H1 (cell line): ENCODE results near the gene CITED1. TPM values are rescaled to one million over a fixed set of nuclear protein-coding genes. Genes with fewer than 3 reads are reported as not detected.

ENCODE experiments used
- CTCF ChIA-PET: fragments of 300-600 bp; sonication (Branson Sonifier 250); formaldehyde crosslinking; loops from one replicate; lab custom pipeline; 2021; ENCODE audit not compliant: partially characterized antibody; lab: Charles Lee
- POLR2A ChIA-PET: fragments of 300-600 bp; sonication (Branson Sonifier 250); formaldehyde crosslinking; loops from one replicate; lab custom pipeline; 2021; ENCODE audit warnings: inconsistent platforms; ENCODE audit not compliant: partially characterized antibody; lab: Charles Lee
- DNase-seq, 2 experiments: peaks; one replicate each; pipeline versions ENCODE4 v3.0.0 to v3.0.0-alpha.2; 2010 to 2022; ENCODE audit warnings: low spot score in 2 of 2, low read depth in 1 of 2, mixed read lengths in 1 of 2
- FAIRE-seq: peaks from 2 replicates; lab custom pipeline; 2011; peaks lifted over from hg19 to GRCh38; lab: Jason Lieb, UNC
- H2AFZ ChIP-seq: 2 replicates; pipeline ENCODE4 v1.8.1; 2012; ENCODE audit warnings: low read length, inconsistent platforms
- H2AK5ac ChIP-seq: 2 replicates; pipeline ENCODE4 v1.6.1; 2013; ENCODE audit warnings: low read depth, low read length
- H2BK120ac ChIP-seq: replicated peaks from 2 replicates; pipeline ENCODE3; 2013; ENCODE audit warnings: low read depth, low read length, inconsistent platforms
- H2BK12ac ChIP-seq: 2 replicates; pipeline ENCODE4 v1.6.1; 2013; ENCODE audit warnings: low read depth, low read length
- H2BK15ac ChIP-seq: 2 replicates; pipeline ENCODE4 v1.6.1; 2013; ENCODE audit warnings: low read length
- H2BK20ac ChIP-seq: 2 replicates; pipeline ENCODE4 v1.6.1; 2013; ENCODE audit warnings: low read length
- H2BK5ac ChIP-seq: 2 replicates; pipeline ENCODE4 v1.6.1; 2013; ENCODE audit warnings: low read depth, low read length
- H3K14ac ChIP-seq: 2 replicates; pipeline ENCODE4 v1.6.1; 2013; ENCODE audit warnings: inconsistent platforms; ENCODE audit not compliant: insufficient read length
- H3K18ac ChIP-seq: 2 replicates; pipeline ENCODE4 v1.6.1; 2013; ENCODE audit warnings: low read length; ENCODE audit errors: extremely low read depth
- H3K23ac ChIP-seq: 2 replicates; pipeline ENCODE4 v1.6.1; 2013; ENCODE audit warnings: inconsistent platforms; ENCODE audit not compliant: insufficient read length
- H3K23me2 ChIP-seq: 2 replicates; pipeline ENCODE4 v1.6.1; 2013; ENCODE audit warnings: low read depth, low read length
- H3K27ac ChIP-seq: 2 replicates; pipeline ENCODE4 v1.6.1; 2011; ENCODE audit warnings: low read depth, low read length, inconsistent platforms
- H3K27me3 ChIP-seq, 4 experiments: replicated peaks in 1 of 4; 1 replicate in 1 of 4; 2 replicates in 3 of 4; pipeline versions ENCODE4 v1.6.1 to v1.8.1; 2011 to 2013; ENCODE audit warnings: low read length in 3 of 4, mild to moderate bottlenecking in 3 of 4, inconsistent platforms in 2 of 4, mixed read lengths in 2 of 4, moderate library complexity in 1 of 4; ENCODE audit not compliant: control insufficient read depth in 3 of 4, insufficient read depth in 3 of 4; ENCODE audit errors: extremely low read depth in 1 of 4
- H3K36me3 ChIP-seq, 4 experiments: 2 replicates each; pipeline versions ENCODE4 v1.6.1 to v1.8.1; 2011 to 2013; ENCODE audit warnings: mild to moderate bottlenecking in 4 of 4, low read length in 3 of 4, moderate library complexity in 2 of 4, control low read depth in 1 of 4, inconsistent platforms in 1 of 4; ENCODE audit not compliant: insufficient read depth in 4 of 4, control insufficient read depth in 2 of 4
- H3K4ac ChIP-seq: replicated peaks from 2 replicates; pipeline ENCODE3; 2013; ENCODE audit warnings: low read length, low read depth, mixed read lengths, inconsistent platforms; ENCODE audit not compliant: insufficient read length
- H3K4me1 ChIP-seq, 4 experiments: replicated peaks in 1 of 4; 1 replicate in 1 of 4; 2 replicates in 3 of 4; pipeline versions ENCODE4 v1.6.1 to v1.8.1; 2011 to 2013; ENCODE audit warnings: low read length in 3 of 4, inconsistent platforms in 2 of 4, mixed read lengths in 1 of 4; ENCODE audit not compliant: insufficient read depth in 4 of 4, control insufficient read depth in 3 of 4
- H3K4me2 ChIP-seq, 2 experiments: 2 replicates each; pipeline versions ENCODE4 v1.6.1 to v1.8.1; 2011 to 2013; ENCODE audit warnings: low read depth in 2 of 2, low read length in 2 of 2, control low read depth in 1 of 2, inconsistent platforms in 1 of 2, mild to moderate bottlenecking in 1 of 2; ENCODE audit not compliant: insufficient read depth in 1 of 2
- H3K4me3 ChIP-seq, 4 experiments: fragments of 200-600, 300-600 bp in 1 of 4; sonication (generic), shearing (Covaris generic), sonication (Bioruptor Twin) in 1 of 4; 2 replicates each; pipeline versions ENCODE4 v1.5.1 to v1.8.1; 2011 to 2016; ENCODE audit warnings: low read length in 4 of 4, low read depth in 3 of 4, control low read depth in 2 of 4, inconsistent platforms in 2 of 4, mild to moderate bottlenecking in 2 of 4, mixed read lengths in 1 of 4, moderate library complexity in 1 of 4; ENCODE audit not compliant: insufficient read depth in 2 of 4; ENCODE audit errors: extremely low read depth in 1 of 4
- H3K56ac ChIP-seq: replicated peaks from 2 replicates; pipeline ENCODE3; 2013; ENCODE audit warnings: low read depth, mild to moderate bottlenecking, mixed read lengths, low read length, inconsistent platforms; ENCODE audit not compliant: insufficient read length
- H3K79me1 ChIP-seq: 2 replicates; pipeline ENCODE4 v1.6.1; 2013; ENCODE audit warnings: low read depth, low read length, control low read depth
- H3K79me2 ChIP-seq, 2 experiments: 2 replicates each; pipeline versions ENCODE4 v1.6.1 to v1.8.1; 2012 to 2013; ENCODE audit warnings: low read length in 2 of 2, mild to moderate bottlenecking in 2 of 2, inconsistent platforms in 1 of 2; ENCODE audit not compliant: insufficient read depth in 2 of 2, control insufficient read depth in 1 of 2
- H3K9ac ChIP-seq, 4 experiments: replicated peaks in 1 of 4; 1 replicate in 1 of 4; 2 replicates in 3 of 4; pipeline versions ENCODE4 v1.6.1 to v1.8.1; 2011 to 2013; ENCODE audit warnings: low read depth in 3 of 4, low read length in 3 of 4, control low read depth in 2 of 4, mild to moderate bottlenecking in 2 of 4, moderate library complexity in 2 of 4, inconsistent platforms in 1 of 4; ENCODE audit errors: extremely low read depth in 1 of 4
- H3K9me3 ChIP-seq, 2 experiments: 2 replicates each; pipeline versions ENCODE4 v1.6.1 to v1.8.1; 2012 to 2013; ENCODE audit warnings: mild to moderate bottlenecking in 2 of 2, moderate library complexity in 2 of 2, control low read depth in 1 of 2, inconsistent platforms in 1 of 2, low read depth in 1 of 2, low read length in 1 of 2, mixed read lengths in 1 of 2; ENCODE audit not compliant: insufficient read depth in 2 of 2
- H4K20me1 ChIP-seq, 2 experiments: replicated peaks in 1 of 2; 2 replicates each; pipeline versions ENCODE3 to v1.8.1; 2011 to 2013; ENCODE audit warnings: inconsistent platforms in 2 of 2, low read length in 2 of 2, mild to moderate bottlenecking in 1 of 2; ENCODE audit not compliant: insufficient read depth in 2 of 2, control insufficient read depth in 1 of 2
- H4K5ac ChIP-seq: 2 replicates; pipeline ENCODE4 v1.6.1; 2013; ENCODE audit warnings: low read length, low read depth, mixed read lengths, inconsistent platforms; ENCODE audit not compliant: insufficient read length
- H4K8ac ChIP-seq: 2 replicates; pipeline ENCODE4 v1.8.0; 2013; ENCODE audit warnings: mild to moderate bottlenecking, moderate library complexity, low read length, inconsistent platforms; ENCODE audit not compliant: insufficient read depth; ENCODE audit errors: extremely low read depth
- H4K91ac ChIP-seq: replicated peaks from 2 replicates; pipeline ENCODE3; 2013; ENCODE audit warnings: low read length, mixed read lengths, inconsistent platforms; ENCODE audit not compliant: insufficient read length
- GABPA ChIP-seq: IDR thresholded peaks from 2 replicates; pipeline ENCODE4 v1.6.1; 2011; ENCODE audit warnings: mild to moderate bottlenecking, low read length, moderate library complexity, borderline replicate concordance; ENCODE audit not compliant: insufficient read depth
- WGBS, 2 experiments: shearing (Covaris generic) in 1 of 2; methylation state at CpG; one replicate each; pipeline versions ENCODE4 v1.1.6 to v1.1.7; 2013 to 2015; ENCODE audit warnings: low lambda C conversion rate in 2 of 2, mixed read lengths in 2 of 2, inconsistent platforms in 1 of 2, low coverage in 1 of 2, missing lambda C conversion rate in 1 of 2; ENCODE audit not compliant: insufficient replicate concordance in 2 of 2, insufficient coverage in 1 of 2, insufficient read length in 1 of 2; ENCODE audit errors: extremely low coverage in 1 of 2, missing lambda C conversion rate in 1 of 2; 5-methylcytosine and 5-hydroxymethylcytosine counted together
- polyA plus RNA-seq, 7 experiments: library from polyadenylated mRNA; depleted of rRNA in 3 of 7; stranded (reverse) in 5 of 7; unstranded in 2 of 7; fragments of >200 nt in 5 of 7; fragments of 200-250 nt in 2 of 7; gene quantifications; 1 replicate in 5 of 7; 2 replicates in 1 of 7; 4 replicates in 1 of 7; pipeline versions ENCODE4 v1.2.1 to v1.2.3, GENCODE V29; 2011 to 2013; ENCODE audit warnings: missing spikeins in 2 of 7, mixed read lengths in 2 of 7
- total RNA-seq: library from RNA; stranded (reverse); fragmentation: NEBNext Ultra II Directional; extraction: Animal tissue kit (Norgen Biotek cat#: 25700); gene quantifications from 2 replicates; pipeline ENCODE4 v1.2.1, GENCODE V29; 2021

CITED1 gene
- total and polyA plus RNA-seq, 2 of the 8 experiments (the other 6 are each of a cell fraction or from before 2014, with no cell fraction given) = 1.2 to 2.4 TPM

- H2BK120ac ChIP-seq = no peak overlapping the region
- no peaks in the 10 kb centered on the region for H3K79me2 ChIP-seq
- H3K27me3 ChIP-seq = no peaks in the 10 kb centered on the region
- no peak overlapping the region for H3K23ac ChIP-seq
- no peak overlapping the region for H3K4me3 ChIP-seq
- H3K56ac ChIP-seq = no peak overlapping the region
- no peak overlapping the region for H3K14ac ChIP-seq
- no peaks in the 10 kb centered on the region for H3K4me1 ChIP-seq
- FAIRE-seq (no peak), DNase-seq (no peak)
- H4K5ac ChIP-seq = no peak overlapping the region
- no peaks in the 10 kb centered on the region for H3K79me1 ChIP-seq
- no peak for TF ChIP-seq GABPA
- no peak overlapping the region for H3K4ac ChIP-seq
- no peak overlapping the region for H3K9ac ChIP-seq
- H2BK20ac ChIP-seq = no peak overlapping the region
- no peak overlapping the region for H4K8ac ChIP-seq
- ChIA-PET POLR2A (interaction anchor here (1.7 kb wide), 1 partner anchor 10 kb away, joined by 3 read pairs; no protein-coding TSS in a partner anchor), CTCF (no interaction called here)
- H4K91ac ChIP-seq = no peak overlapping the region
- 100% methylated on average over 1 of the region's 1 CpG; no CpG with 5 or more reads in 1 of the 2 experiments for WGBS, 2 experiments
- H3K23me2 ChIP-seq = no peaks in the 10 kb centered on the region
- no peak overlapping the region for H3K27ac ChIP-seq
- no peak overlapping the region for H2AK5ac ChIP-seq
- no peak overlapping the region for H3K18ac ChIP-seq
- H4K20me1 ChIP-seq = no peaks in the 10 kb centered on the region
- no peak overlapping the region for H2BK5ac ChIP-seq
- no peak overlapping the region for H2BK15ac ChIP-seq
- no peaks in the 10 kb centered on the region for H3K36me3 ChIP-seq
- no peaks in the 10 kb centered on the region for H3K9me3 ChIP-seq
- H3K4me2 ChIP-seq = no peak overlapping the region
- H2AFZ ChIP-seq = no peak overlapping the region
- H2BK12ac ChIP-seq = no peak overlapping the region
Observed at GRCh38 chrX:72282302-72282701, 23.4 kb downstream of the CITED1 start.
